ENCODE data around the gene SH3GLB1.

- TF ChIP-seq POLR2A (IDR thresholded peaks at IDR 0.05; ENCODE audit: low read length): no peak
- TF ChIP-seq GATA1 (IDR thresholded peaks at IDR 0.05; ENCODE audit: low read depth, low read length): no peak
These were observed 64.7 kb downstream of the SH3GLB1 start for GRCh38 chr1:86769065-86769464.

Measured in erythroblast (primary cell).